A549 (cell line): ENCODE measurements around the gene MMP19.

Experiments used
- CTCF ChIP-seq: fragments of >200 bp; sonication (Bioruptor Twin); formaldehyde crosslinking; IDR thresholded peaks from 3 replicates; pipeline ENCODE4 v1.5.1; 2016
- POLR2A ChIP-seq: IDR thresholded peaks from 2 replicates; pipeline ENCODE4 v1.6.1; 2012; ENCODE audit warnings: mild to moderate bottlenecking, low read length
- REST ChIP-seq: fragments of 200-600 bp; sonication (generic); IDR thresholded peaks from 2 replicates; pipeline ENCODE4 v1.6.1; 2016; ENCODE audit warnings: antibody characterized with exemption, mild to moderate bottlenecking, moderate library complexity
- SREBF2 ChIP-seq: fragments of 450-650 bp; IDR thresholded peaks from 2 replicates; pipeline ENCODE4 v1.6.1; 2014; ENCODE audit warnings: mild to moderate bottlenecking, moderate library complexity

GRCh38 chr12:55820679-55821078 is 22.1 kb downstream of the MMP19 start:
- TF ChIP-seq CTCF (peak; percentile 38), SREBF2 (no peak), POLR2A (no peak), REST (no peak)
